HG03095 (cell line): Measurements from ENCODE around the gene AKAP13.

Experiments used
- ATAC-seq: cut with Tn5 transposase; IDR thresholded peaks from one replicate; pipeline ENCODE4 v1.9.1; 2021; ENCODE audit warnings: moderate library complexity; ENCODE audit not compliant: unreplicated experiment

The AKAP13 gene

GRCh38 chr15:85404918-85405866 is 24.8 kb downstream of the AKAP13 start:
- no peak for ATAC-seq

GRCh38 chr15:85406916-85407315 is 26.5 kb downstream of the AKAP13 start:
- ATAC-seq: no peak

- no peak for ATAC-seq
Observed at GRCh38 chr15:85407421-85408269, 27.2 kb downstream of the AKAP13 start.

- ATAC-seq: no peak
Observed at GRCh38 chr15:85408270-85408746, 27.9 kb downstream of the AKAP13 start.

GRCh38 chr15:85412066-85412465 is 31.7 kb downstream of the AKAP13 start:
- no peak for ATAC-seq

GRCh38 chr15:85412956-85413854 is 32.8 kb downstream of the AKAP13 start:
- ATAC-seq: peak; percentile 96

GRCh38 chr15:85414037-85414436 is 33.6 kb downstream of the AKAP13 start:
- no peak for ATAC-seq

- ATAC-seq: no peak
Observed at GRCh38 chr15:85414495-85414894, 34.1 kb downstream of the AKAP13 start.

- no peak for ATAC-seq
Observed at GRCh38 chr15:85414991-85415390, 34.6 kb downstream of the AKAP13 start.

- no peak for ATAC-seq
Observed at GRCh38 chr15:85415783-85416182, 35.4 kb downstream of the AKAP13 start.

GRCh38 chr15:85417276-85417675 is 36.9 kb downstream of the AKAP13 start:
- no peak for ATAC-seq

- ATAC-seq: no peak
Observed at GRCh38 chr15:85419161-85419560, 38.8 kb downstream of the AKAP13 start.

GRCh38 chr15:85421116-85421925 is 40.9 kb downstream of the AKAP13 start:
- ATAC-seq: no peak

GRCh38 chr15:85422607-85423006 is 42.2 kb downstream of the AKAP13 start:
- ATAC-seq: no peak

GRCh38 chr15:85423256-85423655 is 42.9 kb downstream of the AKAP13 start:
- ATAC-seq: no peak

GRCh38 chr15:85424154-85424553 is 43.8 kb downstream of the AKAP13 start:
- no peak for ATAC-seq

- ATAC-seq: no peak
Observed at GRCh38 chr15:85426481-85426880, 46.1 kb downstream of the AKAP13 start.

GRCh38 chr15:85427286-85428028 is 47.1 kb downstream of the AKAP13 start:
- no peak for ATAC-seq

GRCh38 chr15:85429522-85429921 is 49.1 kb downstream of the AKAP13 start:
- ATAC-seq: no peak
